GM21576 (cell line): ENCODE measurements around the gene ACTR8.

Experiments
- ATAC-seq: cut with Tn5 transposase; IDR thresholded peaks from one replicate; pipeline ENCODE4 v1.9.1; 2021; ENCODE audit warnings: mild to moderate bottlenecking, moderate library complexity; ENCODE audit not compliant: unreplicated experiment

The ACTR8 gene

DNA sequence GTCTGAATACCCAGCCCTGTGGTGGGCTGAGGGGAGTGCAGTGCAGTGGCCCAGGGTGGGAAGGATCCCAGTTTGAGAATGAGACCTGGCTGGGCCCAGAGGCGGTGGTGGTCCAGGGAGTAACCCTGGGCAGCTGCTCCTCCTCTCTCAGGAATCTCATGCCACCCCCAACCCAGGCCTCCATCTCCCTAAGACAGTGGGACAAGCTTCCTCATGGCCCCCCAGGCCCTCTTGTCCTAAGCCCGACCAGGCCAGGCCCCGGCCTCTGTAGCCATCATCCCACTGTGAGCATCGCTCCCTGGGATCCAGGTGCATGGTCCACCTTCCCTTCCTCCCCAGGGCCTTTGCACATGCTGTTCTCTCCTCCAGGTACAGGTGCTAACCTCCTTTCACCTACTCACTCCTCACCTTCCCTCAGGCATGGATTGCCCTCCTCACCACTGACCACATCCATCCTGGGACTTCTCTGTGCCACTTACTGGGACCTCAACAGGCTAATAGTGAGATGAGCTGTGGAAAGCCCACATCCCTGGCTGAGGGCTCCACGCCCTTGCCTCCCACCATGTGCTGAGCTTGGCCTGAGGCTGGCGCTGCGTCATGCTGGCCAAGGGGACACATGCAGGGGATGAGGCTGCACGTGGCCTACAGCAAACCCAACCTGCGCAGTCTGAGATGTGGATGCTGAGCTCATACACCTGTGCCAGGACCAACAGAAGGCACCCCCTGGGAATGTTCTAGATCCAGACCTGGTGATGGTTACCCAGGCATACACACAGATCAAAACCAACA, 45.7 kb downstream of the ACTR8 start:
- no peak for ATAC-seq

DNA sequence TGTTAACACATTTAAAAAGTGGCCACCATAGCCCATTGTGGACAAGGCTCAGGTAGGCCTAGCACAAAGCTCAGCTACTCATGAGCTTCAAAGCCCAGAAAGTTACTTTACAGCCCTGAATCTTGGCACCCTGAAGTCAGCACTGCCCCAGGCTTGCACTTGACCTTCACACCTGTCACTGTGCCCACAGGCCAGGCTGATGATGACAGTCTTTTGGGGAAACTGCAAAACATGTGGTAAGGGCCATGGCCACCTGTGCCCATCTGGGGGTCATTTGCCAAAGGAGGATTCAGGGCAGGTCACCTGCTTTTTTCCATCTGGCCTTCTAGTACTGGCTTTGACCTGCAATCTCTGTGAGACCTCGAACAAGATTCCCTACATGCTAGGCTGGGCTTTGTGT, 46.7 kb downstream of the ACTR8 start:
- ATAC-seq: no peak

DNA sequence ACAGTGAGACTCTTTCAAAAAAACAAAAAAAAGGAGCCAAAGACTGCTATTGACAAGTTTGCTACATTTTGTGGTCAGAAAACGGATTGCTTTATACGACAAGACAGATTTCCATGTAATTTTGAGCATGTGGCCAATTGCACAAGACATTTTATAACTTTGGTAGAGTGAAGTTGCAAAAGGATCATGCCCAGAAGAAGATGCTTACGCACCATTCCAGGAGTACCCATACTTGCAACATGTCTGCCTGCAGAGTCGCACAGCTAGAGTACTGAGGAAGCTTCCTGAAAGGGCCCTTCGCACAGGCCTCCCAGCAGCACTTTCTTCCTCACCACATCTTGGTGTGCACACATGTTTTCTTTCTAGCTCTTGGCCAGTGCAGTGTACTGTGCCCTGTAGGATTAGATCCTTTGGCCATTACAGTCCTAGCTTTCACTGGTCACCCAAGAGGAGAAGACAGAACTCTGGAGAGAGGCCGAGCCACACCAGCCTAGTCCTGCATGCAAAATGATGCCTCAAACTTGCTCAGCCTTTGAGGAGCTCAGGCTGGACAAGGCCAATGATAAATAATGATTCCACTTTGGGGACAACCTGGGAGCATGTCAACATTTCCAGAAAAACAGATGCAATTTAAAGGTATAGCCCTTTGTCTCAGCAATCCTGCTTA, 47.4 kb downstream of the ACTR8 start:
- no peak for ATAC-seq

DNA sequence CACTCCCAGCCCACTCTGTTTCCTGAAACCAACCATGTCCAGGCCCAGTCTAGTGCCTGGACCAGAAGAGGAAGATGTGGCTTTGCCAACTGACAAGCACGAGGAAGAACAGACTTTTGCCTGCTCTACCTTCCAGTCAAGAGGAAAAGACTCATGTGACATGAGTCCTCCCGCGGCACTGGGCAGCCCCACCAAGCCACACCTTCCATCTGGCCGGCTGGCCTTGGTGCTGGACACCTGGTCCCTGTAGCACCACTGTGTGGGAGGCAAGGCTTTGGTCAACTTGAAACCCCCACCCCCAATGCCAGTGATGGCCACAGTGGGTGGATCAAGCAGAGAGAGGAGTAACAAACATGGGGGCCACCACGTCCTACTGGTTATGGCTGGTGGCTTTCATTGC, 48.3 kb downstream of the ACTR8 start:
- ATAC-seq: no peak

DNA sequence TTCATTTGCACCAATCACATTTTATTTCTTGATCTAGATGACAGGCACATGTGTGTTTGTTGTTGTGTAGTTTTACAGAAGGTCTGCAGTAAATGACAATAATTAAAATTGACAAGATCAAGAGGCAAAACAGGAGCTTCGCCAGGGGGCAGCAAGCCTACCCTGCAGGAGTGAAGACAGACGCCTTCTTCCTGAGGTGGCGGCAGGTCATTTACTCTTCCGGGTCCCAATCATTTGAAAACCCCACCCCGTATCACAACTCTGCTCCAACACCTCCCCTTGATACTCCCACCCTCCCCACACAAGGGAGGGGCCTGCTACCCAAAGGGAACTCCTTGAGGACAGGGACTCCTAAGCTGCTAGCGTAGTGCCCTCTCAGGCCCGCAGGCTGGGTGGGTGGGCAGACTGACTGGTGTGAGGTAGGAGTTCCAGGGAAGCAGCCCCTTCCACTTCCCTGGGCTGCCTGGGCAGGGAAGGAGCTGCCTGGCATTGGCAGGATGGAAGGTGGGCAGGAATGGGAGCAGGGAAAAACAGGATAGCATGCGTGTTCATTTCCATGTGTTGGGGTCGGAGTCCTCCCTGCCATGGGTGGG, 48.8 kb downstream of the ACTR8 start:
- no peak for ATAC-seq

DNA sequence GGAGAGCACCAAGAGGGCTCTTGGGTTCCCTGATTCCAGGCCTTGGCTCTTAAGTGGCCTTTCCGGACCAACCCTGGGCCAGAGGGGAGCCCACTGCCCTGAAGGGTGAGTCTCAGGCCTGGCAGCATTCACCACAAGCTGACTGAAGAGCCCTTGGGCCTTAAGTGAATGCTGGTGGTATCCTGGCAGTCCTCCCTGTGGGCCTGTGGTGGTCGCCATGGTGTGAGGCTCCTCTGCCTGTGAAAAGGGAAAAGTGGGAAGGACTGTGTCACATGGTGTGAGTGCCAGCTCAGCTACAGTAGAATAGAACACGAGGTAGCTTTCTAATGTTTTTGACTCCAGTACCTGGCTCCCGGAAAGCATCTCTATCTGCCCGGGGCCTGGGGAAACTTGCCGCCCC, 51.0 kb downstream of the ACTR8 start:
- no peak for ATAC-seq

DNA sequence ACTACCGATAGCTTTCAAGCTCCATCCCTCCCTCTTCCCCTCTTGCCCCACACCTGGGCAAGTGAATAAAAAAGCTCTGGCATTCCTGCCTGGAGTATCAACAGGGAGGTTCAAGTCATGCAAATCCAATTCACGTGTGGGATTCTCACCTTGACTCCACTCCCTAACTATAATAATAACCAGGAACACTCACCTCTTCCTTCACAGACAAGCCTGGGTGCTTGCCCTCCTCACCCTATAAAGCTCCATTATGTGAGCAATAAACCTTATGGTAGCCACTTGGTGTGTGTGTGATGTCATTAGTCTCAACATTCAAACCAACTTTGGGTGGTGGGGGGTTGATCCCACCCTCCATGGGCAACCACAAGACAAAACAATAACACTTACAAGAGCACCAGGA, 52.3 kb downstream of the ACTR8 start:
- ATAC-seq: no peak

DNA sequence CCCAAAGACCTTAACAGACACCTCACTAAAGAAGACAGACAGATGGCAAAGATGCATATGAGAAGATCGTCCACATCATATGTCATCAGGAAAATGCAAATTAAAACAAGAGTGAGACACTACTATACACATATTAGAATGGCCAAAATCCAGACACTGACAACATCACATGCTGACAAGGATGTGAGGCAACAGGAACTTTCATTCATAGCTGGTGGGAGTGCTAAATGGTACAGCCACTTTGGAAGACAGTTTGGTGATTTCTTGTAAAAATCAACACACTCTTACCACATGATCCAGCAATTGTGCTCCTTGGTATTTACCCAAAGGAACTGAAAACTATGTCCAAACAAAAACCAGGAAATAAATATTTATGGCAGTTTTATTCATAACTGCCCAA, 53.4 kb downstream of the ACTR8 start:
- no peak for ATAC-seq

DNA sequence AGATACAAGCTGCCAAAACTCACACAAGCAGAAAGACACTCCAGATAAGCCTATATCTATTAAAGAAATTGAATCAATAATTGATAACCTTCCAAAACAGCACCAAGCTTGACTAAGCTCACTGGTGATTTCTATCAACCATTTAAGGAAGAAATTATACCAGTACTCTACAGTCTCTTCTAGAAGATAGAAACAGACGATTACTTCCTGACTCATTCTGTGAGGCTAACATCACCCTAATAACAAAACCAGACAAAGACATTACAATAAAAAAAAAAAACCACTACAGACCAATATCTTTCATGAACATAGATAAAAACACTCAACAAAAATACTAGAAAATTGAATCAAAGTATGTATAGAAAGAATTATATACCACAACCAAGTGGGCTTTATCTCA, 55.9 kb downstream of the ACTR8 start:
- peak; percentile 44 for ATAC-seq

DNA sequence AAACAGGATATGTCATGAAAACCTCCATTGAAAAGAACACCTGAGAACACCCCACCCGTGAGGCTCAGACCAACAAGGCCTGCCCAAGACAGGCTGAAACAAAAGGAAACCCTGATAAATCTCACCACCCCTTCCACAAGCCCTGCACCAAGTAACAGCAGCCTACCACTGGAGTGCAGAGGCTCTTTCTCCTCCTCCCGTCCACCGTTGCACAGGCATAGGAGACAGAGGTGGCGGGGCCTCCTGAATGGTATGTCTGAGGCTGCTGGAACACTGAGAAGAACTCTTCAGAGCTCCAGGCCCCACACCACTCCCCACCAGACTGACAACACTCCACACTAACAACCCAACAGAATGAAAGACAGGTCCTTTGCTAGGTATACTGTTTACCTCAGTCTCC, 57.2 kb downstream of the ACTR8 start:
- ATAC-seq: no peak

DNA sequence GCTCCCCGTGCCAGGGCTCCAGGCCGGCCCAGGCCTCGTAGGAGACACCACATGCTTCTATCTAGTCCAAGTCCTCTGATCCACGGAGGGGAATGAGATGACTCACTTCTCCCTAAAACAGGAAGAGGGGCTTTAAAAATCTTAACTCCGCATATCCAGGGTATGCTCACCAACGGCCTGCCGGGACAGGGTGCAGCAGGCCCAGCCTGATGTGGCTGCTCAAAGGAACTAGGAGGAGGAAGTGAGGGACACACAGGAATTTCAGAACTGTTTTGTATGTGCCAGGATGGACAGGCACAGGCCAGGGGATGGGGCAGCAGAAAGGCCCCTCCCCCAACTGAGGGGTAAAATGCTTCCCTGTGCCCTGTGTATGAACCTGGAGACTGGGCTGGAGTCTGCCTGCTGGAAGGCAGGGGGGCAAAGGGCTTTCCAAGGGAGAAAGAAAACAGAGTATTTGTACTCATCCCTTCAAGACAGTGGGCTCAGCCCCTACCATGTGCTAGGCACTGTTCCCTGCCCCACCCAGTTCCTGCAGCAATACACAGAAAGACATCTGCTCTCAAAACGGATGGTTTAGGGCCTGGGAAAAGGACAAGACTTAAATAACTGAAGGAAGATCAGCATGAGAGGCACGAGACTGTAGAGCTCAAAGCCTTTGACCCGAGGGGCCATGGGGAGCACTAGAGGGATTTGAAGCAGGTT, 57.8 kb downstream of the ACTR8 start:
- ATAC-seq: no peak

DNA sequence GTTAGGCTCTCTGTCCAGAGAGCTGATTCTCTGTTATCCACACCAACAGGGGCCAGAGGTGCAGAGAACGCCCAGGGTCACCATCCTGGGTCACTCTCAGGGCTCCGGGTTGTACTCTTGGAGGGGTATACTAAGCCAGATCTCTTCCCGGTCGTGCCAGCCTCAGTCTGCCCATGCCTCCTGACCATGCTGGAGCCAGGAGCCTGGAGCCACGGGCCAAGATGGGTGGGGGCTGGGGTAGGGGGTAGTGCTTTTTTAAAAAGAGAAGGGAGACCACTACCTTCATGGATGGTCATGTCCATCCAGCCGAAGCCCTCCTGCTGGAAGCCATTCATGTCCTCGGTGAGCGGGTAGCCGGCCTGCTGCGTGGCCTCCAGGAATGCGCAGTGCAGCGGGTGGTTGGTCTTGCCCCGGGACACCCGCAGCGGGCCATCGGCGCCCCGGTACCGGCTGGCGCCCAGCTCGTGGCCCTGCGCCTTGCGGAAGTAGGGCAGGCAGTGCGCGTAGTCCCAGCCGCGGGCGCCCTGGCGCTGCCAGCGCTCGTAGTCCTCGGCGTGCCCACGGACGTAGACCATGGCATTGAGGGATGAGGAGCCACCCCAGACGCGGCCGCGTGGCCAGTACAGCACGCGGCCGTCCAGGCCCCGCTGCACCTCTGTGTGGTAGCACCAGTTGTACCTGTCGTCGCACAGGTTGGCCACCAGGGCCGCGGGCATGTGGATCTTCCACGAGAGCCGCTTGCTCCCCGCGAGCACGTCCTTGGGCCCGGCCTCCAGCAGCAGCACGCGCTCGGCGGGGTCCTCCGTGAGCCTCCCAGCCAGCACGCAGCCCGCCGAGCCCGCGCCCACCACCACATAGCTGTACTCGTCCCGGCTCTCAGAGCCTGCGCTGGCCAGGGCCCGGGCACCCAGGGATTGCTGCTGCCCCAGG, 58.7 kb downstream of the ACTR8 start:
- ATAC-seq: no peak

DNA sequence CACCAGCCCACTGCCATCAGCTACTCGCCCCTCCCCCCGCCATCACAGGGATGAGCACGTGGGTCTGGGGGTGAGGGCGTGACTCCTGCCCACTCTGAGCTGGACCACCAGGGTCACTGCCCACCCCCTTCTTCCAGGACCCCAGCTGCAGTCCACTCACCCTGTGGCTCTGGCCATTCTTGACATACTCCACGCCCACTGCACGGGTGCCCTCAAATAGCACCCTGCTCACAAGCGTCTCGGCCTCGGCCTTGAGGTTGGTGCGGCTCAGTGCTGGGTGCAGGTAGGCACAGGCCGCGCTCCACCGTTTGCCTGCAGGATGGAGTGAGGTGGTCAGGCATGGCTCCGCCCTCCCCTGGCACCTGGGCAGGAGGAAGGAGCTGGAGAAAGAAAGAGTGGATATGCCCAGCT, 59.6 kb downstream of the ACTR8 start:
- no peak for ATAC-seq

DNA sequence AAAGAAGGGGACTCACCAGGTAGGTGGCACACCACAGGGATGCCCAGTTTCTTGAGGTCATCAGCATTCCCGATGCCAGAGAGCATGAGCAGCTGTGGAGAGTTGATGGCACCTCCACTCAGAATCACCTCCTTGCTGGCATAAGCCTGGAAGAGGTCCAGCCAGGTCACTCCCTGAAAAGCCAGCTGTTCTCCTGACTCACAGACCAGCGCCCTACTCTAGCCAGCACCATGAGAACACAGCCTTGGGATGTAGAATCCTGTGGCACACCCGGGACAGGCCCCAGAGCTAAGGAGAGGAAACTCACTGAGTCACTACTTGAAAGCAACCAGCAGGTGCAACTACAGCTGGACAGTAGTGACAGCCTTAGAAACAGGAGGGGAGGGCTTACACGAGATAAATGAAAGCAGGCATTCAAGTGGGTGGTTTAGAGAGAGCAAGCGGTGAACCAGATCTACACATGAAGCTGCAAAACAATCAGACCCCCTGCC, 60.3 kb downstream of the ACTR8 start:
- no peak for ATAC-seq

DNA sequence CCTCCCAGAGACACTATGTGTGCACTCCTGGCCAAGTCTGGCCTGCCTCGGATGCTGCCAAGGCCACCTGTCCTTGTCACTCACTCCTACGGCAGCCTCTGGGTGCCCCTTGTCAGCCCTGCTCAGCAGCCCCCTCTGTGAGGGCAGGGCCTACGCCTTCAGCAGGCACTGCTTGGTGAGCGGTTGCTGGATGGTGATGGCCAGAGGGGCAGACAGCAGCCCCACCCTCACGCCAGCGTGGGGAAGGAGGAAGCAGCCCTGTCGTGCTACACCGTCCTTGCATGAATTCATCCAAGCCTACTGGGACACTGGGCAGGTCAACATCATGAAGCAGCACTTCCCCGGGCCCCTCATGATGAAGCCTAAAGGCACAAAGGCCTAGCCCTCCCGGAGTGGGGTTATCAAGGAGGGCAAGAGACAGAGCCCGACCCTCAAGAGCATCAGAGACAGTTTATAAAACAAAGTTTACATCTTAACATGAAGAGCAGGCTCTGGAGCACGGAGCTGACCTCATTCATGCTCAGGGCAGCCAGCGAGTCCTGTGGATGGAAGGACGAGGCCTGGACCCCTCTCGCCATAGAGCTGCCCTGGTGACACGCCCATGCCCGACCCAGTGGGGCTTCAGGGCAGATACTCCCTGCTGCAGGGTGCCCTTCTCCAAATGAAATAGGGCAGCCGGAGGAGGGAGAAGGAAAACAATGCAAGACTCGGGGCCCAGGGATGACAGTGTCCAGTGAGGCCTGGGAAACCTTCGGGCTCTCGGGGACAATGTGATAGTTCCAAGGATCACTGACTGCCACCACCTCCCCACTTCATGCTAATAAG, 61.0 kb downstream of the ACTR8 start:
- no peak for ATAC-seq

DNA sequence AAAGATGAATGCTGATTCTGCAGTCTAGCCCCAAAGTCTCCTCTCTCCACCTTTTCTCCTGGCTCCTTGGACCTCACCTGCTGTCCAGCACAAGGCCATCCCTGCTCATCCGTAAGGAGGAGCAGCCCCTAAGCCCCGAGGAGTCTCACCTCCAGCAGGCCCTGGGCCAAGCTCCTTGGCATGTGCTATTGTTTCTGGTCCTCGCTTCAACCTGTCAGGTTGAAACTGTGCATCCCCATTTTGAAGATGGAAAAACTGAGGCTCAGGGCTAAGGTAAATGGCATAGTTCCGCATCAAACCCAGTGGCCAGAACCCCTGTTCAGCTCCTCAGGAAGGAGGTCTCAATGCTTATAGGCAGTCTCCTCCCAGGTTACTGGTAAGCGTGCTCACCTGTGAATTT, 61.9 kb downstream of the ACTR8 start:
- no peak for ATAC-seq

DNA sequence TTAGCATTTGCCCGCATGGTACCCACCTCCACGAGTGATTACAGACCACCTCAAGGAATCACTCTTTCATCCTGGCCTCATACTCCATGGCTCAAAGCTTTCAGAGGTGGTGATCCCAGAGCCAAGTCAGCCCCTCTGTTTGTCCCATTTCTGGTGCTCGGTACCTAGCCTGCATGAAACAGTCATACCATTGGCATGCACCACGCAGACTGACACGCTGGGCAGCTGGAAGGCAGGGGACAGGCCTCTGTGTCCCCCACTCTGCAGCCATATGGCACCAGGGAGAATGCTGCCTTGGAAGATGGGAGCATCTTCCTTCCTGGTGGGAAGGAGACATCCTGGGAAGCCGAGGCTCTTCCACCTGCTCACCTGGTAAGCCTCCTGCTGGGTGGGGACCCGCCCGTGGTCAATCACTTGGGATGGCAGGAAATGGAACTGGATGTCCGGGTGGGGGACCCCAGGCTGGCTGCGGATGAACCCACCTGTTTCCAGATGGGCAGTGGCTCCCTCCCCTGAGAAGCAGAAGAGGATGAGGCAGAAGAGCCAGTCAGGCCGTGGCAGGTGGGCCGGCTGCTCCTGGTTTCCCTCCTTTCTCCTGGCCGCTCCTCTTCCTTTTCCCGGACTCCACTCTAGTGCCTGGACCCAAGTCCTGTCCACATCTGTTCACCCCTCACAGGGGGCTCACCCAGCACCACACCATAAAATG, 62.6 kb downstream of the ACTR8 start:
- ATAC-seq: no peak

DNA sequence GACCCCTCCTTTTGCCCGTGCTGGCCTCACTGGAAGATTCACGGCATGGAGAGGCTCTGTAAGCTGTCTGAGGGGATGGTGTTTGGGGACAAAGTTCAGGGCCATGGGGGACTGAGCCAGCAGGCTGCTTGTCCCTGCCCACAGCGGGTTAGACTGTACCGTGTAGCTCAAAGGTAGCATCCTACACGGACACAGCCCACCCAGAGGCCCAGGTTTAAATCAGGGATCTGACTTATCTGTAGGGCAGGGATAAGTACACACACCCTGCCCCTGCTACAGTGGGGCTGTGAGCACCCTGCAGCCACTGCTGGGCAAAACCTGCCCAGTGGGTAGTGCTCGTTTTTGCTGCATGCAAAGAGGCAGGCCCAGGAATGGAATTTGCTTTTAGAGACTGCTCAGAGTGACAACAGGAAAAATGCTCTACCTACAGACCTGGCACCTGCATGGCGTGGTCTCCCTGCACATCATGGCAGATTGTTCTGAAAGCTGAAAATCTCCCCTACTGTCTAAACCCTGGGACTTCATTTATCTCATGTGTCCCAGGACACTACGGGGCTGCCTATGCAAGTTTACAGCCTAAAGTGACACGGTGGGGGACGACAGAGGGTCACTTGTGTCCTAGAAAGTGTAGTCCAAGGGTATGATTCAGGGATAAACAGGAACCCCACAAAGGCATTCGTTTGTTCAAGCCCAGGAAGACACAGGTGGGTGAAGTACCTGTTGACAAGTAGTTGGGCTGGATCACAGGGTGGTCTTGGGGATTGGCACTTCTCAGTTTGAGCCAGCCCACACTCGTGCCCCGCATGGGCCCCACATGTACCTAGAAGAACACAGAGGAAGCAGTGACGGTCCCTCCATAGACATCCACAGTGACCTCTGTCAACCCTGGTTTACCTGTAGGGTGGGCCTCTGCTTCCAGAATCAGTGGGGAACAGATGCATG, 63.5 kb downstream of the ACTR8 start:
- no peak for ATAC-seq
